Measurements from ENCODE around the gene NMUR1.

NMUR1 gene

DNA sequence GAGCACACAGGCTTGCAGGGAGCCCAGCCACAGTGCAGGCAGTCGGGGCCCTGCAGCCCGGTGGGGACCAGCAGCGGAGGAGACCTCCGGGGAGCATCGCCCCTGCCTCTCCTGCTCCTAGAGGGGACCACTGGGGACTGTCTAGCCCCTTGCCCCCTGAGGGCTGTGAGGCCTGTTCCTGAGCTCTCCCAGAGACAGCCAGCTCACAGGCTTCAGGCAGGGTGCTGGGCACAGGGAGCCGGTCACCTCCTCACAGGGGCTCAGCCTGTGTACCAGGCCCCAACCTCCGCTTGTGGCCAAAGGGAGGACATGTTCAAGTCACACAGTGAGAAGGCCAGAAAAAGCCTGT is 3.5 kb upstream of the NMUR1 start:
- H3K79me2 ChIP-seq (ENCODE audit: insufficient read depth, low read length), result no peaks in the 10 kb centered on the region
- no peak overlapping the region for H3K4me2 ChIP-seq (ENCODE audit: low read length)
- H3K36me3 ChIP-seq (ENCODE audit: insufficient read depth, low read length), result no peaks in the 10 kb centered on the region
- H3F3A ChIP-seq (ENCODE audit: insufficient read depth, low read length), result no peaks in the 10 kb centered on the region
- TF ChIP-seq EZH2 (IDR thresholded peaks at IDR 0.05; ENCODE audit: borderline replicate concordance, low read length), result no peak
- TF ChIP-seq, protein P1, sequence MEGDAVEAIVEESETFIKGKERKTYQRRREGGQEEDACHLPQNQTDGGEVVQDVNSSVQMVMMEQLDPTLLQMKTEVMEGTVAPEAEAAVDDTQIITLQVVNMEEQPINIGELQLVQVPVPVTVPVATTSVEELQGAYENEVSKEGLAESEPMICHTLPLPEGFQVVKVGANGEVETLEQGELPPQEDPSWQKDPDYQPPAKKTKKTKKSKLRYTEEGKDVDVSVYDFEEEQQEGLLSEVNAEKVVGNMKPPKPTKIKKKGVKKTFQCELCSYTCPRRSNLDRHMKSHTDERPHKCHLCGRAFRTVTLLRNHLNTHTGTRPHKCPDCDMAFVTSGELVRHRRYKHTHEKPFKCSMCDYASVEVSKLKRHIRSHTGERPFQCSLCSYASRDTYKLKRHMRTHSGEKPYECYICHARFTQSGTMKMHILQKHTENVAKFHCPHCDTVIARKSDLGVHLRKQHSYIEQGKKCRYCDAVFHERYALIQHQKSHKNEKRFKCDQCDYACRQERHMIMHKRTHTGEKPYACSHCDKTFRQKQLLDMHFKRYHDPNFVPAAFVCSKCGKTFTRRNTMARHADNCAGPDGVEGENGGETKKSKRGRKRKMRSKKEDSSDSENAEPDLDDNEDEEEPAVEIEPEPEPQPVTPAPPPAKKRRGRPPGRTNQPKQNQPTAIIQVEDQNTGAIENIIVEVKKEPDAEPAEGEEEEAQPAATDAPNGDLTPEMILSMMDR (IDR thresholded peaks at IDR 0.05; ENCODE audit: low read length), result no peak
- no peak overlapping the region for H3K9ac ChIP-seq (ENCODE audit: low read length)
- H2AFZ ChIP-seq (ENCODE audit: low read length), result no peak overlapping the region
- no peaks in the 10 kb centered on the region for H3K4me1 ChIP-seq (ENCODE audit: insufficient read depth, low read length, severe bottlenecking)
- H3K27ac ChIP-seq (ENCODE audit: low read depth, low read length, poor library complexity, severe bottlenecking), result no peak overlapping the region
- no peaks in the 10 kb centered on the region for H3K9me2 ChIP-seq (ENCODE audit: low read depth, low read length)
- H4K20me1 ChIP-seq (ENCODE audit: insufficient read depth, low read length), result no peaks in the 10 kb centered on the region
- H3K4me3 ChIP-seq (ENCODE audit: low read depth, low read length, poor library complexity, severe bottlenecking), result no peak overlapping the region
- H3K9me3 ChIP-seq (ENCODE audit: low read length), result no peaks in the 10 kb centered on the region
- H3K27me3 ChIP-seq (ENCODE audit: insufficient read depth, low read length), result no peaks in the 10 kb centered on the region

DNA sequence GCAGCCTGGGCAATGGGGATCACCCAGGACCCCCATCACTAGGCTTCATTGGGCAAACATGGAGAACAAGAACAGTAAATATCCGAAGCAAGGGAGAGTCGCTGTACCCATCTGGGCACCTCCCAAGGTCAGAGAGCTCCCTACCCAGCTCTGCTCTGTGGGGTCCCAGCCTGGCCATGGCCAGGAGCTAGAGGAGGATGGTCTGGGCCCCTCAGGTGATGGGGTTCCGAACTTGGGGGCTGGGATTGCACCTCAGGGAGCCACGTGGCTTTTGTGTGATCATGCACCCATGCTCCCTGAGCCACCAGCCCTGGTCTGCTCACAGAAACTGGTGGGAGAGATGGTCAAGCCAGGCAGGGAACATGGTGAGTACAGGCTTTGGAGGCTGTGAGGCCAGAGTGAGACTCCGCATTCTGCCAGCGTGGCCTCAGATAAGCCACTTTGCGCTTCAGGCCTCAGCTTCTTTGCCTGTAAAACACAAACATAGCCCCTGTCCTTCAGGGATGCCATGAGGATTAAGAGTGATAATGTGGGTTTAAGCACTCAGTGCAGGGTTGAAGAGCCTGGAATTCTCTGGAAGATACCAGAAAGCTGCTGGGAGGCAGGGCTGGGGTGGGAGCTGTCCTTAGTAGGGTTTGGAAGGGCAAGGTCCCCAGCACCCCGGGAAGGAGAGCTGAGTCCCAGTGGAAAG is 3.0 kb upstream of the NMUR1 start:
- no peak overlapping the region for H3K9ac ChIP-seq (ENCODE audit: low read length)
- H3K9me2 ChIP-seq (ENCODE audit: low read depth, low read length), result no peaks in the 10 kb centered on the region
- H2AFZ ChIP-seq (ENCODE audit: low read length), result no peak overlapping the region
- no peaks in the 10 kb centered on the region for H3K79me2 ChIP-seq (ENCODE audit: insufficient read depth, low read length)
- H3F3A ChIP-seq (ENCODE audit: insufficient read depth, low read length), result no peaks in the 10 kb centered on the region
- H3K9me3 ChIP-seq (ENCODE audit: low read length), result no peaks in the 10 kb centered on the region
- H3K36me3 ChIP-seq (ENCODE audit: insufficient read depth, low read length), result no peaks in the 10 kb centered on the region
- H4K20me1 ChIP-seq (ENCODE audit: insufficient read depth, low read length), result no peaks in the 10 kb centered on the region
- no peak overlapping the region for H3K4me3 ChIP-seq (ENCODE audit: low read depth, low read length, poor library complexity, severe bottlenecking)
- no peak overlapping the region for H3K4me2 ChIP-seq (ENCODE audit: low read length)
- H3K4me1 ChIP-seq (ENCODE audit: insufficient read depth, low read length, severe bottlenecking), result no peaks in the 10 kb centered on the region
- TF ChIP-seq, protein P1 (IDR thresholded peaks at IDR 0.05; ENCODE audit: low read length), result no peak
- TF ChIP-seq EZH2 (IDR thresholded peaks at IDR 0.05; ENCODE audit: borderline replicate concordance, low read length), result no peak
- H3K27ac ChIP-seq (ENCODE audit: low read depth, low read length, poor library complexity, severe bottlenecking), result no peak overlapping the region
- H3K27me3 ChIP-seq (ENCODE audit: insufficient read depth, low read length), result no peaks in the 10 kb centered on the region

DNA sequence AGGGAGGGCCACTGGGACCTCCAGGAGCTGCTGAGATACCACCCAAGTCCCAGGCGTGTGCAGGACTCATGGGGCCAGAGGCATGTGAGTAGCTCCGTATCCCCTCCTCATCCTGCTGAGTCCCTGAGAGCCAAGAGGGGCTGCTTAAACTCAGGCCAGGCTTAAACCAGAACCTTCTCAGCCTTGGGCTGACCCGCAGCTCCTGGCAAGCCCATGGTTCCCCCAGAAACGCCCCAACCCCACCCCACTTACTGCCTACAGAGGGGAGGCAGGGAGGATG is 2.5 kb upstream of the NMUR1 start:
- no peaks in the 10 kb centered on the region for H3K9me2 ChIP-seq (ENCODE audit: low read depth, low read length)
- H3K79me2 ChIP-seq (ENCODE audit: insufficient read depth, low read length), result no peaks in the 10 kb centered on the region
- no peak overlapping the region for H2AFZ ChIP-seq (ENCODE audit: low read length)
- H3F3A ChIP-seq (ENCODE audit: insufficient read depth, low read length), result no peaks in the 10 kb centered on the region
- H3K36me3 ChIP-seq (ENCODE audit: insufficient read depth, low read length), result no peaks in the 10 kb centered on the region
- H3K27me3 ChIP-seq (ENCODE audit: insufficient read depth, low read length), result no peaks in the 10 kb centered on the region
- H4K20me1 ChIP-seq (ENCODE audit: insufficient read depth, low read length), result no peaks in the 10 kb centered on the region
- TF ChIP-seq, protein P1 (IDR thresholded peaks at IDR 0.05; ENCODE audit: low read length), result no peak
- no peak for TF ChIP-seq EZH2 (IDR thresholded peaks at IDR 0.05; ENCODE audit: borderline replicate concordance, low read length)
- no peak overlapping the region for H3K27ac ChIP-seq (ENCODE audit: low read depth, low read length, poor library complexity, severe bottlenecking)
- H3K9me3 ChIP-seq (ENCODE audit: low read length), result no peaks in the 10 kb centered on the region
- no peak overlapping the region for H3K4me2 ChIP-seq (ENCODE audit: low read length)
- H3K4me3 ChIP-seq (ENCODE audit: low read depth, low read length, poor library complexity, severe bottlenecking), result no peak overlapping the region
- H3K9ac ChIP-seq (ENCODE audit: low read length), result no peak overlapping the region
- no peaks in the 10 kb centered on the region for H3K4me1 ChIP-seq (ENCODE audit: insufficient read depth, low read length, severe bottlenecking)

Data from OCI-LY1 (cell line).